Ovary (tissue), 9 donors: ENCODE measurements around the gene CWF19L2. TPM values are rescaled to one million over a fixed set of nuclear protein-coding genes. Genes with fewer than 3 reads are reported as not detected.
"Not testable (repeated sequence)": the region's sequence is repeated elsewhere in the genome, so short reads cannot be mapped to it uniquely, and the experiment has no call there.

Experiments used
- DNase-seq, 5 donors: peaks; one replicate each; pipeline ENCODE4 v3.0.0-alpha.2; 2019 to 2020
- H3K27ac ChIP-seq, 2 donors: fragments of 200-600 bp; one replicate each; pipeline versions ENCODE4 v1.5.1 to v1.8.0; 2019 to 2022
- H3K27me3 ChIP-seq: fragments of 200-600 bp; one replicate; pipeline ENCODE4 v1.8.0; 2022
- H3K36me3 ChIP-seq: fragments of 200-600 bp; sonication (generic); one replicate; pipeline ENCODE4 v1.5.1; 2019
- H3K4me1 ChIP-seq: one replicate; pipeline ENCODE4 v1.8.1; 2013; ENCODE audit warnings: mild to moderate bottlenecking, moderate library complexity; ENCODE audit not compliant: insufficient read depth
- H3K4me3 ChIP-seq: fragments of 200-600 bp; sonication (generic); one replicate; pipeline ENCODE4 v1.5.1; 2017
- H3K9me3 ChIP-seq, 2 donors: fragments of 200-600 bp in 1 of 2; sonication (generic) in 1 of 2; one replicate each; pipeline versions ENCODE4 v1.5.1 to v1.8.1; 2013 to 2019; ENCODE audit warnings: mild to moderate bottlenecking in 1 of 2, moderate library complexity in 1 of 2
- EP300 ChIP-seq: sonication (generic); formaldehyde crosslinking; IDR thresholded peaks from one replicate; pipeline ENCODE4 v1.6.1; 2017; ENCODE audit warnings: antibody characterized with exemption
- POLR2A ChIP-seq: fragments of 450-650 bp; IDR thresholded peaks from one replicate; pipeline ENCODE4 v1.6.1; 2017; ENCODE audit warnings: antibody characterized with exemption, mild to moderate bottlenecking, moderate library complexity
- WGBS, 3 donors: extraction: QIAGEN DNeasy Blood & Tissue Kit in 1 of 3; methylation state at CpG; one replicate each; pipeline versions ENCODE4 v1.1.5 to v1.1.7; 2013 to 2017; 5-methylcytosine and 5-hydroxymethylcytosine counted together
- intact Hi-C, 4 donors: fragments of 100-400 bp; cut with DNase I; formaldehyde crosslinking; loops; one replicate each; pipeline versions ENCODE4 v1.11.0 to v1.15.1; 2022 to 2023
- polyA plus RNA-seq, 2 donors: library from polyadenylated mRNA; stranded (reverse); fragments of 200-250 nt in 1 of 2; fragments of 350-450 nt in 1 of 2; fragmentation: Illumina TruSeq in 1 of 2; extraction: RNeasy Lipid Tissue Mini Kit (QIAGEN cat#74804) in 1 of 2; gene quantifications; one replicate each; pipeline ENCODE4 v1.2.3, GENCODE V29; 2013 to 2014
- total RNA-seq, 7 donors: library from RNA; depleted of rRNA in 2 of 7; stranded (reverse); fragments of >200 nt in 2 of 7; fragmentation: NEBNext Ultra II Directional in 3 of 7; extraction: Animal tissue kit (Norgen Biotek cat#: 25700) in 3 of 7; gene quantifications; one replicate each; pipeline versions ENCODE4 v1.1.0 to v1.2.4, GENCODE V29; 2016 to 2023
- TF ChIP-seq, protein P1 (sequence below), 3 donors: fragments of 450-650 bp in 2 of 3; fragments of 200-600 bp in 1 of 3; IDR thresholded peaks; one replicate each; pipeline versions ENCODE4 v1.5.1 to v1.8.0; 2016 to 2022; ENCODE audit warnings: antibody characterized with exemption in 3 of 3, mild to moderate bottlenecking in 1 of 3
- donor health status: DM: no; HTN: no; CAD: no; lungs with moderate emphysema.
- donor health status: DM: no; HTN: no; CAD: no.
- donor health status: Bipolar disorder and iron deficiency.
- donor health status: DM: yes; HTN: yes; CAD: no.
- donor health status: DM: no; HTN: no; CAD: no.
- donor health status: DM: yes; HTN: yes; CAD: no.

CWF19L2 gene
- total and polyA plus RNA-seq, 9 donors = 13.4 to 26.4 (median 20.7) TPM

DNA sequence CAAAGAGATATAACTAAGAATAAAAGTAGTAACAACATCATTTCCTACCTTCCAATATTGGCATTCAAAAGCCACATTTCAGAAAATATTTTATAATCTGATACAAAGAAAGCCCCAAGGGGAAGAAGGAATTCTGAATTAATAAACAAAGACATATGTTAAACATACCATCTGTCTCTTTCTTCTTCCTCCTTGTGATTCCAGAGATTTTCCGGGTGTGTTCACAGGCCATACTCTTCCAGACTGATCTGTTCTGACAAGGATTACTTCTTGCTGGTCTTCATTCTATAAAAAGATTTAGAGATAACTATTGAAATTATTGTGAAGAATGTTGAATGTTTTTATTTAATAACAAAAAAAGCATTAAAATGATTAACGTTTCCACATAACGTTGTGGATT lies 65.0 kb downstream of the CWF19L2 start:
- no peaks in the 10 kb centered on the region for H3K36me3 ChIP-seq
- 90 to 94% (median 92%) methylated on average over 3 of the region's 3 CpGs for WGBS, 3 donors
- H3K4me3 ChIP-seq = no peak overlapping the region
- no peak overlapping the region for H3K27ac ChIP-seq
- H3K9me3 ChIP-seq = no peaks in the 10 kb centered on the region
- H3K27me3 ChIP-seq = no peaks in the 10 kb centered on the region
- no peak for DNase-seq
- TF ChIP-seq, protein P1, sequence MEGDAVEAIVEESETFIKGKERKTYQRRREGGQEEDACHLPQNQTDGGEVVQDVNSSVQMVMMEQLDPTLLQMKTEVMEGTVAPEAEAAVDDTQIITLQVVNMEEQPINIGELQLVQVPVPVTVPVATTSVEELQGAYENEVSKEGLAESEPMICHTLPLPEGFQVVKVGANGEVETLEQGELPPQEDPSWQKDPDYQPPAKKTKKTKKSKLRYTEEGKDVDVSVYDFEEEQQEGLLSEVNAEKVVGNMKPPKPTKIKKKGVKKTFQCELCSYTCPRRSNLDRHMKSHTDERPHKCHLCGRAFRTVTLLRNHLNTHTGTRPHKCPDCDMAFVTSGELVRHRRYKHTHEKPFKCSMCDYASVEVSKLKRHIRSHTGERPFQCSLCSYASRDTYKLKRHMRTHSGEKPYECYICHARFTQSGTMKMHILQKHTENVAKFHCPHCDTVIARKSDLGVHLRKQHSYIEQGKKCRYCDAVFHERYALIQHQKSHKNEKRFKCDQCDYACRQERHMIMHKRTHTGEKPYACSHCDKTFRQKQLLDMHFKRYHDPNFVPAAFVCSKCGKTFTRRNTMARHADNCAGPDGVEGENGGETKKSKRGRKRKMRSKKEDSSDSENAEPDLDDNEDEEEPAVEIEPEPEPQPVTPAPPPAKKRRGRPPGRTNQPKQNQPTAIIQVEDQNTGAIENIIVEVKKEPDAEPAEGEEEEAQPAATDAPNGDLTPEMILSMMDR (IDR thresholded peaks at IDR 0.05) = no peak
- TF ChIP-seq POLR2A (no peak), EP300 (no peak)
- intact Hi-C loops = no loop called here
- no peaks in the 10 kb centered on the region for H3K4me1 ChIP-seq

DNA sequence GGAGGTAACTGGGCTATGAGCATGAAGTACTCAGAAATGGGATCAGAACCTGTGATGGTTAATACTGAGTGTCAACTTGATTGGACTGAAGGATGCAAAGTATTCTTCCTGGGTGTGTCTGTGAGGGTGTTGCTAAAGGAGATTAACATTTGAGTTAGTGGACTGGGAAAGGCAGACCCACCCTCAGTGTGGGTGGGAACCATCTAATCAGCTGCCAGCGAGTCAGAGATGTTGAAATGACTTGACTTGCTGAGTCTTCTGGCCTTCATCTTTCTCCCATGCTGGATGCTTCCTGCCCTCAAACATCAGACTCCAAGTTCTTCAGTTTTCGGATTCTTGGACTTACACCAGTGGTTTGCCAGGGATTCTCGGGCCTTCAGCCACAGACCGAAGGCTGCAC lies 66.9 kb downstream of the CWF19L2 start:
- DNase-seq, H3K36me3 ChIP-seq, H3K9me3 ChIP-seq, intact Hi-C loops, H3K4me3 ChIP-seq, H3K27me3 ChIP-seq, H3K27ac ChIP-seq, H3K4me1 ChIP-seq: not testable (repeated sequence)
- 96 to 97% (median 97%) methylated on average over 4 of the region's 4 CpGs for WGBS, 3 donors

DNA sequence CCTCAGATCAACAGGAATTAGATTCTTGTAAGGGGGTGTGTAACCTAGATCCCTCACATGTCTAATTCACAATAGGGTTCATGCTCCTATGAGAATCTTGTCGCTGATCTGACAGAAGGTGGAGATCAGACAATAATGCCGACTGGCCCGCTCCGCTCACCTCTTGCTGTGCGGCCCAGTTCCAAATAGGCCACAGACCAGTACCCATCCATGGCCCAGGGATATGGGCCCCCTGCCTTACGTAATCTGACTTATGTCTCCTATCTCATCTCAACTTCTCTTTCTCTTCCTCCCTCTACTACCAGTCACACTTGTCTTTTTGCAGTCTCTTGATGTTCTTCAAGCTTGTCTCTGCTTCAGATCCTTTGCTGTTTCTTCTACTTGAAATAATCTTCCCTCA lies 70.0 kb downstream of the CWF19L2 start:
- Histone ChIP-seq H3K9me3 (no peaks in the 10 kb centered on the region), H3K27ac (no peak overlapping the region), H3K27me3 (no peaks in the 10 kb centered on the region), H3K4me1 (no peaks in the 10 kb centered on the region), H3K4me3 (no peak overlapping the region), H3K36me3 (no peaks in the 10 kb centered on the region)
- 96 to 99% (median 99%) methylated on average over 6 of the region's 6 CpGs for WGBS, 3 donors
- no peak for DNase-seq
- intact Hi-C loops = no loop called here
- no peak for TF ChIP-seq EP300
- TF ChIP-seq, protein P1 (IDR thresholded peaks at IDR 0.05) = no peak
- no peak for TF ChIP-seq POLR2A

DNA sequence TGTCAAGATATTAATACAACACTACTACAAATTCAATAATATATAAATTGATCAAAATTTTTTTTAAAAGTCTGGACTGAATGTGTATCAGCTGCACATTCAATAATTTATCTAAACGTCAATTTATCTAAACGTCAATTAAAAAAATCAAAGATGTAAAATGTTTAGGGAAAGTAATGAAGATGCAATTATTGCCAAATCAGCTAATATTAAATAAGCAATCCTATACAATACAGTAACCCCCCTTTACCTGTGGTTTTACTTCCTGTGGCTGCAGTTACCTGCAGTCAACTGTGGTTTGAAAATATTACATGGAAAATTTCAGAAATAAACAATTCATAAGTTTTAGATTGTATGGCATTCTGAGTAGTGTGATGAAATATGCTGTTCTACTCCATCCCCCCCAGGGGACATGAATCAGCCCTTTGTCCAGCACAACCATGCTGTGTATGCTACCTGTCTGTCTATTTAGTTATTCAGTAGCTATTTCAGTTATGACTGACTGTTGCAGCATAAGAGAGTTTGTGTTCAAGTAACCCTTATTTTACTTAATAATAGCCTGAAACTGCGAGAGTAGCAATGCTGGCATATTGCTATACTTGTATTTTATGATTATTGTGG lies 72.2 kb downstream of the CWF19L2 start:
- TF ChIP-seq POLR2A = no peak
- TF ChIP-seq, protein P1 (IDR thresholded peaks at IDR 0.05) = no peak
- no peak overlapping the region for H3K4me3 ChIP-seq
- DNase-seq = no peak
- H3K9me3 ChIP-seq = no peaks in the 10 kb centered on the region
- no peaks in the 10 kb centered on the region for H3K36me3 ChIP-seq
- no peak overlapping the region for H3K27ac ChIP-seq
- WGBS, 3 donors = 94 to 95% (median 94%) methylated on average over 3 of the region's 3 CpGs
- no peaks in the 10 kb centered on the region for H3K27me3 ChIP-seq
- intact Hi-C loops = no loop called here
- H3K4me1 ChIP-seq = no peaks in the 10 kb centered on the region

DNA sequence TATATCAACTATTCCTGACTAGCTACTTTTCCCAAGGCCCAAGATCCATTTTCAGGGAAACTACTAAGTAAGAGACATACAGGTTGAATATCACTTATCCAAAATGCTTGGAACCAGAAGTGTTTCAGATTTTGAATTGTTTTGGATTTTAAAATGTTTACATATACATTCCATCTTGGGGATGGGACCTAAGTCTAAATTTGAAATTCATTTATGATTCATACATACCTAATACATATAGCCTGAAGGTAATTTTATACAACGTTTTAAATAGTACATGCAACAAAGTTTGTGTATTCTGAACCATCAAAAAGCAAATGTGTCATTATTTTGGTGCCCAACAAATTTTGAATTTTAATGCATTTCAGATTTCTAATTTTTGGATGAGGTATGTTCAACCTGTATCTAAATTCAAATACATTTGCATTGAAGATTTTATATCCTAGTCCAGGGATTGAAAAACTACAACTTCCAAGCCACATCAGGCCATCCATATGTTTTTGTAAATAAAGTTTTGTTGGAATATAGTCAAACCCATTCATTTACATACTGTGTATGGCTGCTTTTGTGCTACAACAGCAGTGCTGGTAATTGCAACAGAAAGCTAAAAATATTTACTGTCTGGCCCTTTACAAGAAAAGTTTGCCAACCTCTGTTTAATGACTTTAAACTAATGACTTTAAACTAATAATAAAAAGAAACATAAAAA lies 73.3 kb downstream of the CWF19L2 start:
- H3K4me1 ChIP-seq = no peaks in the 10 kb centered on the region
- H3K36me3 ChIP-seq = no peaks in the 10 kb centered on the region
- H3K27ac ChIP-seq = no peak overlapping the region
- intact Hi-C loops = no loop called here
- no peaks in the 10 kb centered on the region for H3K9me3 ChIP-seq
- no peak for DNase-seq
- no peak overlapping the region for H3K4me3 ChIP-seq
- TF ChIP-seq, protein P1 (IDR thresholded peaks at IDR 0.05) = no peak
- no peak for TF ChIP-seq EP300
- TF ChIP-seq POLR2A = no peak
- H3K27me3 ChIP-seq = no peaks in the 10 kb centered on the region
- 93 to 97% (median 96%) methylated on average over 1 of the region's 1 CpG for WGBS, 3 donors
